Keratinocyte (primary cell): ENCODE results near the gene GARS1. TPM values are rescaled to one million over a fixed set of nuclear protein-coding genes. Genes with fewer than 3 reads are reported as not detected.
A peak's percentile ranks its signal among the peaks of the same experiment; 100 is the strongest.

Experiments
- DNase-seq: peaks from one replicate; pipeline ENCODE4 v3.0.0-alpha.2; 2011; ENCODE audit warnings: low read depth, missing footprints, low spot score
- FAIRE-seq: peaks from 2 replicates; lab custom pipeline; 2011; peaks lifted over from hg19 to GRCh38; lab: Jason Lieb, UNC
- H2AFZ ChIP-seq: 2 replicates; pipeline ENCODE4 v1.6.0; 2012; ENCODE audit warnings: low read length, control low read depth, inconsistent platforms; ENCODE audit not compliant: control insufficient read depth
- H3K27ac ChIP-seq: 2 replicates; pipeline ENCODE4 v1.5.1; 2011; ENCODE audit warnings: low read length; ENCODE audit not compliant: control insufficient read depth, insufficient read depth
- H3K27me3 ChIP-seq: 3 replicates; pipeline ENCODE4 v1.6.0; 2011; ENCODE audit warnings: low read length; ENCODE audit not compliant: control insufficient read depth, insufficient read depth; ENCODE audit errors: extremely low read depth
- H3K36me3 ChIP-seq, 2 experiments: 2 replicates in 1 of 2; 3 replicates in 1 of 2; pipeline ENCODE4 v1.5.1; 2011; ENCODE audit warnings: low read length in 2 of 2, mild to moderate bottlenecking in 1 of 2; ENCODE audit not compliant: control insufficient read depth in 2 of 2, insufficient read depth in 2 of 2; ENCODE audit errors: extremely low read depth in 1 of 2
- H3K4me1 ChIP-seq: 3 replicates; pipeline ENCODE4 v1.5.1; 2011; ENCODE audit warnings: low read length; ENCODE audit not compliant: control insufficient read depth, insufficient read depth; ENCODE audit errors: extremely low read depth
- H3K4me2 ChIP-seq: 3 replicates; pipeline ENCODE4 v1.6.0; 2011; ENCODE audit warnings: low read depth, low read length; ENCODE audit not compliant: control insufficient read depth, insufficient read depth; ENCODE audit errors: extremely low read depth
- H3K4me3 ChIP-seq, 3 experiments: fragments of 200-600 bp in 1 of 3; sonication (generic) in 1 of 3; 2 replicates in 2 of 3; 3 replicates in 1 of 3; pipeline ENCODE4 v1.5.1; 2011 to 2016; ENCODE audit warnings: low read length in 3 of 3, mild to moderate bottlenecking in 3 of 3, control low read depth in 2 of 3, inconsistent platforms in 1 of 3, low read depth in 1 of 3, mixed read lengths in 1 of 3, mixed run types in 1 of 3, moderate library complexity in 1 of 3; ENCODE audit not compliant: control insufficient read depth in 2 of 3, insufficient read depth in 2 of 3; ENCODE audit errors: extremely low read depth in 1 of 3
- H3K79me2 ChIP-seq: 2 replicates; pipeline ENCODE4 v1.6.0; 2012; ENCODE audit warnings: low read length; ENCODE audit not compliant: control insufficient read depth, insufficient read depth
- H3K9ac ChIP-seq: 3 replicates; pipeline ENCODE4 v1.6.0; 2011; ENCODE audit warnings: low read length; ENCODE audit not compliant: control insufficient read depth, insufficient read depth; ENCODE audit errors: extremely low read depth
- H3K9me1 ChIP-seq: 3 replicates; pipeline ENCODE4 v1.6.0; 2011; ENCODE audit warnings: low read length; ENCODE audit not compliant: control insufficient read depth, insufficient read depth; ENCODE audit errors: extremely low read depth
- H3K9me3 ChIP-seq: 2 replicates; pipeline ENCODE4 v1.5.1; 2012; ENCODE audit warnings: low read depth, low read length; ENCODE audit not compliant: control insufficient read depth
- H4K20me1 ChIP-seq: 3 replicates; pipeline ENCODE4 v1.6.0; 2011; ENCODE audit warnings: low read length; ENCODE audit not compliant: control insufficient read depth, insufficient read depth; ENCODE audit errors: extremely low read depth
- EZH2 ChIP-seq: IDR thresholded peaks from one replicate; pipeline ENCODE4 v1.6.1; 2012; ENCODE audit warnings: inconsistent platforms, mild to moderate bottlenecking, low read length, moderate library complexity
- dilution Hi-C: fragments of 300-500 bp; cut with MboI; formaldehyde crosslinking; loops from one replicate; pipeline ENCODE4 v1.7.0; 2020; ENCODE audit warnings: low sequenced_read_pairs; ENCODE audit not compliant: extremely low pct_ligation_motif_present
- polyA plus RNA-seq, 5 experiments: library from polyadenylated mRNA; depleted of rRNA in 3 of 5; stranded (reverse) in 3 of 5; stranded (forward) in 1 of 5; unstranded in 1 of 5; fragments of >200 nt; gene quantifications; 1 replicate in 1 of 5; 2 replicates in 3 of 5; 3 replicates in 1 of 5; pipeline versions ENCODE4 v1.2.1 to v1.2.3, GENCODE V29; 2011 to 2012; ENCODE audit warnings: missing spikeins in 2 of 5, low read depth in 1 of 5, low replicate concordance in 1 of 5
- TF ChIP-seq, protein P1 (sequence below), 3 experiments: IDR thresholded peaks in 1 of 3; conservative IDR thresholded peaks in 1 of 3; optimal IDR thresholded peaks in 1 of 3; 2 replicates in 2 of 3; 3 replicates in 1 of 3; pipeline versions ENCODE3 to v1.5.1; 2011; ENCODE audit warnings: low read length in 3 of 3, mild to moderate bottlenecking in 3 of 3, moderate library complexity in 2 of 3, control low read depth in 1 of 3, inconsistent platforms in 1 of 3; ENCODE audit not compliant: insufficient read depth in 2 of 3; ENCODE audit errors: extremely low read depth in 1 of 3

Gene GARS1
- polyA plus RNA-seq, 1 donor (not counting 4 experiments of a cell fraction or from before 2014, with no cell fraction given), result 411 TPM

DNA sequence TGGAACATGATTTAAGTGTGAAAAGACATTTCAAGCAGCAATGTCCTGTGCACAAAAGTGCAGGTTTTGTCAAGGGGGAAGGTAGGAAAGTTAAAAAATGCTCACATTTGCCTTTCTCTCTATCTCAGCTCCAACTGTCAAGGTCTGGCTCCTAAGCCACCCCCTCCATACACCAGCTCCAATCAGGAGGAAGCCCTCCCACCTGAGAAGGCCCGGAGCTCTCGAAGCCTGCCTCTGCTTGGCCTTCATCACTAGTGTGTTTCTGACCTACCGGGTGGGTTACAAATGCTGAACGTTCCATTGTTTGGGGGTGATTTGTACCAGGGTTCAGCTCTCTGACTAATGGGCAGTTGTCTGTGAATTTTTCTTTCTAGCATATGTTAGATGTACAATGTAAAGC, 73.4 kb downstream of the GARS1 start:
- Histone ChIP-seq H3K79me2 (no peaks in the 10 kb centered on the region), H3K4me3 (no peak overlapping the region), H3K9me1 (peaks cover 2% of the 10 kb centered on the region), H3K9ac (no peak overlapping the region), H4K20me1 (peaks cover 4% of the 10 kb centered on the region), H3K27ac (no peak overlapping the region), H3K9me3 (no peaks in the 10 kb centered on the region), H2AFZ (no peak overlapping the region), H3K4me1 (no peaks in the 10 kb centered on the region), H3K36me3 (no peaks in the 10 kb centered on the region), H3K27me3 (peaks cover 12% of the 10 kb centered on the region), H3K4me2 (no peak overlapping the region)
- DNase-seq (no peak), FAIRE-seq (no peak)
- TF ChIP-seq EZH2, result no peak
- TF ChIP-seq, protein P1, sequence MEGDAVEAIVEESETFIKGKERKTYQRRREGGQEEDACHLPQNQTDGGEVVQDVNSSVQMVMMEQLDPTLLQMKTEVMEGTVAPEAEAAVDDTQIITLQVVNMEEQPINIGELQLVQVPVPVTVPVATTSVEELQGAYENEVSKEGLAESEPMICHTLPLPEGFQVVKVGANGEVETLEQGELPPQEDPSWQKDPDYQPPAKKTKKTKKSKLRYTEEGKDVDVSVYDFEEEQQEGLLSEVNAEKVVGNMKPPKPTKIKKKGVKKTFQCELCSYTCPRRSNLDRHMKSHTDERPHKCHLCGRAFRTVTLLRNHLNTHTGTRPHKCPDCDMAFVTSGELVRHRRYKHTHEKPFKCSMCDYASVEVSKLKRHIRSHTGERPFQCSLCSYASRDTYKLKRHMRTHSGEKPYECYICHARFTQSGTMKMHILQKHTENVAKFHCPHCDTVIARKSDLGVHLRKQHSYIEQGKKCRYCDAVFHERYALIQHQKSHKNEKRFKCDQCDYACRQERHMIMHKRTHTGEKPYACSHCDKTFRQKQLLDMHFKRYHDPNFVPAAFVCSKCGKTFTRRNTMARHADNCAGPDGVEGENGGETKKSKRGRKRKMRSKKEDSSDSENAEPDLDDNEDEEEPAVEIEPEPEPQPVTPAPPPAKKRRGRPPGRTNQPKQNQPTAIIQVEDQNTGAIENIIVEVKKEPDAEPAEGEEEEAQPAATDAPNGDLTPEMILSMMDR (optimal IDR thresholded peaks at IDR 0.05 in 1 of 3, IDR thresholded peaks at IDR 0.05 in 1 of 3, conservative IDR thresholded peaks at IDR 0.05 in 1 of 3; ENCODE audit: extremely low read depth in 1 of 3, insufficient read depth in 2 of 3, low read length in 3 of 3), result no peak
- dilution Hi-C loops, result no loop called here

DNA sequence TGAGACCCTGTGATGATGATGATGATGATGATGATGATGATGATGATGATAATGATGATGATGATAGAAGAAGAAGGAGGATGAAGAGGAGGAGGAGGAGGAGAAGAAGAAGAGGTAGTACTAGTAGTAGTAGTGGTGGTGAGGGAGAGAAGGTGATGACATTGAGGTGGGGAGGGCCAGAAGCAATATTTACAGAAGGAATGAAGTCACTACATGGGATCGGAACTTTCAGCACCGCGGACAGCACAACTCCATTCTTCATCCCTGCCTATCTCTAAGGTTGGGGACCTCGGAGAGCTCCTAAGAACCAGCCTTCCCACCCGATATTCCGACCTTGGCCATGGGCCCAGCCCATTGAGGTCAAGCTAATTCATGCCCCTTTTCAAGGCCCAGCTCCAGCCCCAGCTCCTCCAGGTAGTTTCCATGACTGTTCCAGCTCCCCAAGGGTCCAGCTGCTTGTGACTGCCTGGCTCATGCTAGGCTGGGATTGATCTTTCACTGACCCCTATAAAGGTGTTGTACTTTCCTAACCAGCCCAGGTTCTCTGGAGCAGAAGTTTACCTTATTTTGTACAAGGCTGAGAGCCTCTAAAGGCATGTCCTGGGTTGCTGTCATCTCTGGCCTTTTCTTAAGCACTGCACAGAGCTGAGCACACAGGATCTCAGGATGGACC, 77.3 kb downstream of the GARS1 start:
- Histone ChIP-seq H3K4me1 (no peaks in the 10 kb centered on the region), H3K9ac (no peak overlapping the region), H3K27ac (no peak overlapping the region), H3K9me3 (no peaks in the 10 kb centered on the region), H3K9me1 (peaks cover 2% of the 10 kb centered on the region), H3K36me3 (no peaks in the 10 kb centered on the region), H3K4me2 (no peak overlapping the region), H4K20me1 (peaks cover 4% of the 10 kb centered on the region), H2AFZ (no peak overlapping the region), H3K79me2 (no peaks in the 10 kb centered on the region), H3K27me3 (peaks cover 18% of the 10 kb centered on the region), H3K4me3 (no peak overlapping the region)
- dilution Hi-C loops, result no loop called here
- peak; percentile 13 for DNase-seq
- FAIRE-seq, result peak; percentile 52
- no peak for TF ChIP-seq EZH2
- TF ChIP-seq, protein P1 (optimal IDR thresholded peaks at IDR 0.05 in 1 of 3, IDR thresholded peaks at IDR 0.05 in 1 of 3, conservative IDR thresholded peaks at IDR 0.05 in 1 of 3; ENCODE audit: extremely low read depth in 1 of 3, insufficient read depth in 2 of 3, low read length in 3 of 3), result no peak
